ENCODE measurements around the gene SARNP.

- TF ChIP-seq POLR2AphosphoS5 (IDR thresholded peaks at IDR 0.05; ENCODE audit: low read depth, low read length) = no peak
- TF ChIP-seq, protein P1, sequence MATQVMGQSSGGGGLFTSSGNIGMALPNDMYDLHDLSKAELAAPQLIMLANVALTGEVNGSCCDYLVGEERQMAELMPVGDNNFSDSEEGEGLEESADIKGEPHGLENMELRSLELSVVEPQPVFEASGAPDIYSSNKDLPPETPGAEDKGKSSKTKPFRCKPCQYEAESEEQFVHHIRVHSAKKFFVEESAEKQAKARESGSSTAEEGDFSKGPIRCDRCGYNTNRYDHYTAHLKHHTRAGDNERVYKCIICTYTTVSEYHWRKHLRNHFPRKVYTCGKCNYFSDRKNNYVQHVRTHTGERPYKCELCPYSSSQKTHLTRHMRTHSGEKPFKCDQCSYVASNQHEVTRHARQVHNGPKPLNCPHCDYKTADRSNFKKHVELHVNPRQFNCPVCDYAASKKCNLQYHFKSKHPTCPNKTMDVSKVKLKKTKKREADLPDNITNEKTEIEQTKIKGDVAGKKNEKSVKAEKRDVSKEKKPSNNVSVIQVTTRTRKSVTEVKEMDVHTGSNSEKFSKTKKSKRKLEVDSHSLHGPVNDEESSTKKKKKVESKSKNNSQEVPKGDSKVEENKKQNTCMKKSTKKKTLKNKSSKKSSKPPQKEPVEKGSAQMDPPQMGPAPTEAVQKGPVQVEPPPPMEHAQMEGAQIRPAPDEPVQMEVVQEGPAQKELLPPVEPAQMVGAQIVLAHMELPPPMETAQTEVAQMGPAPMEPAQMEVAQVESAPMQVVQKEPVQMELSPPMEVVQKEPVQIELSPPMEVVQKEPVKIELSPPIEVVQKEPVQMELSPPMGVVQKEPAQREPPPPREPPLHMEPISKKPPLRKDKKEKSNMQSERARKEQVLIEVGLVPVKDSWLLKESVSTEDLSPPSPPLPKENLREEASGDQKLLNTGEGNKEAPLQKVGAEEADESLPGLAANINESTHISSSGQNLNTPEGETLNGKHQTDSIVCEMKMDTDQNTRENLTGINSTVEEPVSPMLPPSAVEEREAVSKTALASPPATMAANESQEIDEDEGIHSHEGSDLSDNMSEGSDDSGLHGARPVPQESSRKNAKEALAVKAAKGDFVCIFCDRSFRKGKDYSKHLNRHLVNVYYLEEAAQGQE (IDR thresholded peaks at IDR 0.05; ENCODE audit: insufficient read depth in 1 of 2, low read depth in 2 of 2, low read length in 2 of 2) = no peak
- no peak for TF ChIP-seq SIN3A (IDR thresholded peaks at IDR 0.05; ENCODE audit: borderline replicate concordance, insufficient read depth, low read length)
Observed at GRCh38 chr12:55720071-55720564, 97.4 kb downstream of the SARNP start, which contains the start of gene RDH5.
